ENCODE data around the gene RFX3.
A peak's percentile ranks its signal among the peaks of the same experiment; 100 is the strongest.

RFX3 gene

GRCh38 chr9:3455717-3456116 is 70.1 kb downstream of the RFX3 start:
- DNase-seq (ENCODE audit: low read depth), result no peak
- TF ChIP-seq CTCF (conservative IDR thresholded peaks at IDR 0.05; ENCODE audit: low read depth, low read length), result no peak
- H3K4me3 ChIP-seq (ENCODE audit: low read depth, low read length), result no peak overlapping the region

- no peak for DNase-seq (ENCODE audit: low read depth)
- TF ChIP-seq CTCF (conservative IDR thresholded peaks at IDR 0.05; ENCODE audit: low read depth, low read length), result no peak
- H3K4me3 ChIP-seq (ENCODE audit: low read depth, low read length), result no peak overlapping the region
Observed at GRCh38 chr9:3455094-3455493, 70.7 kb downstream of the RFX3 start.

GRCh38 chr9:3451956-3452355 is 73.8 kb downstream of the RFX3 start:
- TF ChIP-seq CTCF (conservative IDR thresholded peaks at IDR 0.05; ENCODE audit: low read depth, low read length), result no peak
- no peak for DNase-seq (ENCODE audit: low read depth)
- no peak overlapping the region for H3K4me3 ChIP-seq (ENCODE audit: low read depth, low read length)

GRCh38 chr9:3447788-3448187 is 78.0 kb downstream of the RFX3 start:
- H3K4me3 ChIP-seq (ENCODE audit: low read depth, low read length), result no peak overlapping the region
- DNase-seq (ENCODE audit: low read depth), result no peak
- no peak for TF ChIP-seq CTCF (conservative IDR thresholded peaks at IDR 0.05; ENCODE audit: low read depth, low read length)

GRCh38 chr9:3447143-3447542 is 78.7 kb downstream of the RFX3 start:
- no peak for TF ChIP-seq CTCF (conservative IDR thresholded peaks at IDR 0.05; ENCODE audit: low read depth, low read length)
- H3K4me3 ChIP-seq (ENCODE audit: low read depth, low read length), result no peak overlapping the region
- DNase-seq (ENCODE audit: low read depth), result peak; percentile 22

GRCh38 chr9:3446313-3446712 is 79.5 kb downstream of the RFX3 start:
- TF ChIP-seq CTCF (conservative IDR thresholded peaks at IDR 0.05; ENCODE audit: low read depth, low read length), result no peak
- DNase-seq (ENCODE audit: low read depth), result peak; percentile 33
- H3K4me3 ChIP-seq (ENCODE audit: low read depth, low read length), result no peak overlapping the region

- no peak for DNase-seq (ENCODE audit: low read depth)
- TF ChIP-seq CTCF (conservative IDR thresholded peaks at IDR 0.05; ENCODE audit: low read depth, low read length), result no peak
- no peak overlapping the region for H3K4me3 ChIP-seq (ENCODE audit: low read depth, low read length)
Observed at GRCh38 chr9:3444016-3444415, 81.8 kb downstream of the RFX3 start.
